Measurements from ENCODE around the gene CAMK4. TPM values are rescaled to one million over a fixed set of nuclear protein-coding genes. Genes with fewer than 3 reads are reported as not detected.

The CAMK4 gene
- total and polyA plus RNA-seq, 2 donors (not counting 1 experiment from before 2014, with no cell fraction given): 0.83 to 5.9 TPM

DNA sequence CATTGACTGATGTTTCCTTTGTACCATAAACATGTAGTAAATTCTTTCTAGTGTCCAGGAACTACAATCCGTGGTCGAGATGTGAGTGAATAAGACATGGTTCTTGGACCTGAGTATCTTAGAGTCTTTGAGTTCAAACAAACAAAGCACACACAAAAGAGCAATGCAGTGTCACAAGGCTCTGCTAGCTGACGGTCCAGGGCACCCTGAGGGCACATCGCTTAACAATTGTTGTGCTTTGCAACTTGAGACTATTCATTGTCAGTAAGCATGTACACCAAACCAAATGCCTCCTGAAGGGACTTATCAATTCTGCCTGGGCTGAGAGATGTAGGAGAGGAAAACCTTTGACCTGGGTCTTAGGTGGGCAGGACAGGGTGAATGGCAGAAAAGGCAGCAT is 84.8 kb downstream of the CAMK4 start:
- TF ChIP-seq, protein P1, sequence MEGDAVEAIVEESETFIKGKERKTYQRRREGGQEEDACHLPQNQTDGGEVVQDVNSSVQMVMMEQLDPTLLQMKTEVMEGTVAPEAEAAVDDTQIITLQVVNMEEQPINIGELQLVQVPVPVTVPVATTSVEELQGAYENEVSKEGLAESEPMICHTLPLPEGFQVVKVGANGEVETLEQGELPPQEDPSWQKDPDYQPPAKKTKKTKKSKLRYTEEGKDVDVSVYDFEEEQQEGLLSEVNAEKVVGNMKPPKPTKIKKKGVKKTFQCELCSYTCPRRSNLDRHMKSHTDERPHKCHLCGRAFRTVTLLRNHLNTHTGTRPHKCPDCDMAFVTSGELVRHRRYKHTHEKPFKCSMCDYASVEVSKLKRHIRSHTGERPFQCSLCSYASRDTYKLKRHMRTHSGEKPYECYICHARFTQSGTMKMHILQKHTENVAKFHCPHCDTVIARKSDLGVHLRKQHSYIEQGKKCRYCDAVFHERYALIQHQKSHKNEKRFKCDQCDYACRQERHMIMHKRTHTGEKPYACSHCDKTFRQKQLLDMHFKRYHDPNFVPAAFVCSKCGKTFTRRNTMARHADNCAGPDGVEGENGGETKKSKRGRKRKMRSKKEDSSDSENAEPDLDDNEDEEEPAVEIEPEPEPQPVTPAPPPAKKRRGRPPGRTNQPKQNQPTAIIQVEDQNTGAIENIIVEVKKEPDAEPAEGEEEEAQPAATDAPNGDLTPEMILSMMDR (conservative IDR thresholded peaks at IDR 0.05 in 1 of 2, IDR thresholded peaks at IDR 0.05 in 1 of 2; ENCODE audit: low read depth in 1 of 2, low read length in 2 of 2): no peak
- H4K20me1 ChIP-seq (ENCODE audit: control insufficient read depth, extremely low read depth, insufficient read depth, low read length): no peaks in the 10 kb centered on the region
- no peaks in the 10 kb centered on the region for H3K79me2 ChIP-seq (ENCODE audit: control insufficient read depth, insufficient read depth, low read length)
- H3K4me2 ChIP-seq (ENCODE audit: extremely low read depth, insufficient read depth, low read length): no peak overlapping the region
- no peak overlapping the region for H2AFZ ChIP-seq (ENCODE audit: low read length)
- H3K4me1 ChIP-seq (ENCODE audit: control insufficient read depth, extremely low read depth, insufficient read depth, low read length): no peaks in the 10 kb centered on the region
- no peaks in the 10 kb centered on the region for H3K27me3 ChIP-seq (ENCODE audit: control insufficient read depth, insufficient read depth, low read length)
- H3K36me3 ChIP-seq (ENCODE audit: control insufficient read depth, insufficient read depth, low read length): no peaks in the 10 kb centered on the region
- no peak overlapping the region for H3K9ac ChIP-seq (ENCODE audit: insufficient read depth, low read length)
- no peaks in the 10 kb centered on the region for H3K9me3 ChIP-seq (ENCODE audit: control insufficient read depth, insufficient read depth, low read depth, low read length)
- H3K27ac ChIP-seq (ENCODE audit: insufficient read depth, low read length): no peak overlapping the region
- no peak for DNase-seq (ENCODE audit: low read depth in 2 of 2)
- H3K4me3 ChIP-seq (replicated peaks in 1 of 4; ENCODE audit: control extremely low read depth in 1 of 4, insufficient read depth in 1 of 4, low read depth in 3 of 4, low read length in 4 of 4): no peak overlapping the region

DNA sequence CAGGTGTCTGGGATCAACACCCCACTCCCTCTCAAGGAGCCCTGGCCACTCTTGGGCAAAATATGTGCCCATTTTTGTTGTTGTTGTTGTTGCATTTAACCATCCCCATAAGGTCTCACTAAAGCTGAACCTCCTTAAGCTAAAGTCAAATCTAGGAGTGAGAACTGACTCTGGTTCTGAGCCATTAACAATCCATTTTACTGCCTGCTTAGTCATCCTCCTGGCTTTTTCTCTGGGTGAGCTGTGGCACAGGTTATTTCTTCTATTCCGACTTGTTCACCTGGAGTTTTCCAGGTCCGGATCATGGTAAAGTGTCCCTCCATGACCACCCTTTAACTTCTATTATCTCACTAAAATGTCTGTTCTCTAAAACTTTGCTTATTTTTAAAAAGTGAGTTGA is 85.2 kb downstream of the CAMK4 start:
- DNase-seq (ENCODE audit: low read depth in 2 of 2): no peak
- Histone ChIP-seq H3K27me3 (ENCODE audit: control insufficient read depth, insufficient read depth, low read length) (no peaks in the 10 kb centered on the region), H3K4me1 (ENCODE audit: control insufficient read depth, extremely low read depth, insufficient read depth, low read length) (no peaks in the 10 kb centered on the region), H3K79me2 (ENCODE audit: control insufficient read depth, insufficient read depth, low read length) (no peaks in the 10 kb centered on the region), H3K9me3 (ENCODE audit: control insufficient read depth, insufficient read depth, low read depth, low read length) (no peaks in the 10 kb centered on the region), H3K9ac (ENCODE audit: insufficient read depth, low read length) (no peak overlapping the region), H2AFZ (ENCODE audit: low read length) (no peak overlapping the region), H3K36me3 (ENCODE audit: control insufficient read depth, insufficient read depth, low read length) (no peaks in the 10 kb centered on the region), H4K20me1 (ENCODE audit: control insufficient read depth, extremely low read depth, insufficient read depth, low read length) (no peaks in the 10 kb centered on the region), H3K4me2 (ENCODE audit: extremely low read depth, insufficient read depth, low read length) (no peak overlapping the region), H3K4me3 (replicated peaks in 1 of 4; ENCODE audit: control extremely low read depth in 1 of 4, insufficient read depth in 1 of 4, low read depth in 3 of 4, low read length in 4 of 4) (no peak overlapping the region), H3K27ac (ENCODE audit: insufficient read depth, low read length) (no peak overlapping the region)
- TF ChIP-seq, protein P1 (conservative IDR thresholded peaks at IDR 0.05 in 1 of 2, IDR thresholded peaks at IDR 0.05 in 1 of 2; ENCODE audit: low read depth in 1 of 2, low read length in 2 of 2): no peak
- no peak for TF ChIP-seq EZH2 (IDR thresholded peaks at IDR 0.05; ENCODE audit: low read length, missing control alignments)

DNA sequence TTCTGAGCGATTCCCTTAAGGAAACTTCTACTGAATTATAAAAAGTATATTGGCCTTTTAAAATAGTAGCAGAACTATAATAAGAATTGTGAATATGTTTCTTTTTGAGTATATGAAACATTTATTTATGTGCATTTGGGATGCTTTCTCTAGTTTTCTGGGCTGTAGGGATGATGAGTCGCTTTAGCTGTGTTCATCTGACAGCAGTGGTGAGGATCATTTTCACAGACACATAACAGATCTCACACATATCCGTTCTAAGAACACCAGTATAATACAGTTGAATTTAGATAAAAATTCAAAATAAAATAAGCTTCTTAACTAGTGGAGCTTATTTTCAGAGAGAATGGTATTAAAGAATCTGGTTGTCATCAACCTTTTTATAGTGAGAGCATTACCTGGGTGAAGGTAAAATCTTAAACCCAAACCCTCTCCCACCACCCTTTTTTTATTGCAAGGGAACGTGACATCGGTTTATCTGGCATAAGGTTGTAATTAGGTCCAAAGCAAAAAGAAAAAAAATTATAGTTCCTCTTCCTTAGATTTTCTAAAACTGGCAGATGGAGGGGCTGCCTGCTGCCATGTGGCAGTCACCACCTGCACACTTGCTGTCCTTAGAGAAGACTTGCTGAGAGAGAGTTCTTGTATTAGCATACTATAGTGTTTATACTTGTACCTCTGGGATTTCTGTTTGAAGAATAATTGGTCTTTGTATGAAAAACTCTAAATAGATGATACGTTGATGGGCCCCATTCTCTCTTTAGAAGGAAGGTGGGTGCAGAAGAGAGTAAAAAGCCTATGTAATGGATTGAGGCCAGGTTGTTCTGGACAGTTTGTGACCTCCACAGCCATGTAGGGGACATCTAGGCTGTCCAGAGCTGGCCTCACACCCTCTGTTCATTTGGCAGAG is 86.8 kb downstream of the CAMK4 start:
- DNase-seq (ENCODE audit: low read depth in 2 of 2): no peak
- H3K4me3 ChIP-seq (replicated peaks in 1 of 4; ENCODE audit: control extremely low read depth in 1 of 4, insufficient read depth in 1 of 4, low read depth in 3 of 4, low read length in 4 of 4): no peak overlapping the region
- no peak overlapping the region for H3K27ac ChIP-seq (ENCODE audit: insufficient read depth, low read length)
- H3K79me2 ChIP-seq (ENCODE audit: control insufficient read depth, insufficient read depth, low read length): no peaks in the 10 kb centered on the region
- H3K9ac ChIP-seq (ENCODE audit: insufficient read depth, low read length): no peak overlapping the region
- no peaks in the 10 kb centered on the region for H3K27me3 ChIP-seq (ENCODE audit: control insufficient read depth, insufficient read depth, low read length)
- no peaks in the 10 kb centered on the region for H3K36me3 ChIP-seq (ENCODE audit: control insufficient read depth, insufficient read depth, low read length)
- H2AFZ ChIP-seq (ENCODE audit: low read length): no peak overlapping the region
- TF ChIP-seq, protein P1 (conservative IDR thresholded peaks at IDR 0.05 in 1 of 2, IDR thresholded peaks at IDR 0.05 in 1 of 2; ENCODE audit: low read depth in 1 of 2, low read length in 2 of 2): no peak
- no peaks in the 10 kb centered on the region for H3K9me3 ChIP-seq (ENCODE audit: control insufficient read depth, insufficient read depth, low read depth, low read length)
- no peaks in the 10 kb centered on the region for H3K4me1 ChIP-seq (ENCODE audit: control insufficient read depth, extremely low read depth, insufficient read depth, low read length)
- H3K4me2 ChIP-seq (ENCODE audit: extremely low read depth, insufficient read depth, low read length): no peak overlapping the region
- no peaks in the 10 kb centered on the region for H4K20me1 ChIP-seq (ENCODE audit: control insufficient read depth, extremely low read depth, insufficient read depth, low read length)

All from fibroblast of lung (primary cell).